Activated CD8-positive, alpha-beta memory T cell treated with anti-CD3 and anti-CD28 coated beads for 24 hours (primary cell): ENCODE results near the gene OXER1.

Source experiments
- DNase-seq: peaks from one replicate; pipeline ENCODE4 v3.0.0-alpha.2; 2020

OXER1 gene

GRCh38 chr2:42768706-42769256, 4.8 kb upstream of the OXER1 start:
- DNase-seq = no peak

- DNase-seq = no peak
Observed at GRCh38 chr2:42767899-42768705, 4.2 kb upstream of the OXER1 start.

GRCh38 chr2:42767080-42767898, 3.4 kb upstream of the OXER1 start:
- DNase-seq = no peak

- DNase-seq = no peak
Observed at GRCh38 chr2:42765686-42766085, 1.8 kb upstream of the OXER1 start.

- DNase-seq = no peak
Observed at GRCh38 chr2:42764901-42765300, 966 bp upstream of the OXER1 start.

- no peak for DNase-seq
Observed at GRCh38 chr2:42762823-42763804, 821 bp downstream of the OXER1 start.

- no peak for DNase-seq
Observed at GRCh38 chr2:42762155-42762554, 1.8 kb downstream of the OXER1 start.

- no peak for DNase-seq
Observed at GRCh38 chr2:42761554-42761953, 2.4 kb downstream of the OXER1 start.

DNA sequence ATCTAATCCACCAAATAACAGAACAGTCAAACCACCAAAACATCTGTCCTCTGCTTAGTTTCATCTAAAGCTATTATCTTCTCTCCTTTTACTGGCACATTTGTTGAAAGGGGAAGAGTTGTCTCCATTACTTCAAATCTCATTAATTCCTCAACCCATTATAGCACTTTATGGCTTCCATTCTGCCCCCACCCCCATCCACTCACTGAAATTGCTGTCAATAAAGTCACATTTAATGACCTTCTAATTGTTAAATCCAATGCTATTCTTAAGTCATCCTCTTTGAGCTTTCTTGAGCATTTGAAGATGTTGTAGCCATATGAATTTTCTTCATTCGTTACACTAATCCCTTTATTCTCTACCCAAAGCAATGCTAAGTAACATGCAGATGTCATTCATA, 5.2 kb downstream of the OXER1 start:
- DNase-seq = no peak

GRCh38 chr2:42757981-42758740, 5.8 kb downstream of the OXER1 start:
- peak; percentile 9 for DNase-seq

- DNase-seq = peak; percentile 38
Observed at GRCh38 chr2:42756966-42757513, 6.9 kb downstream of the OXER1 start.

DNA sequence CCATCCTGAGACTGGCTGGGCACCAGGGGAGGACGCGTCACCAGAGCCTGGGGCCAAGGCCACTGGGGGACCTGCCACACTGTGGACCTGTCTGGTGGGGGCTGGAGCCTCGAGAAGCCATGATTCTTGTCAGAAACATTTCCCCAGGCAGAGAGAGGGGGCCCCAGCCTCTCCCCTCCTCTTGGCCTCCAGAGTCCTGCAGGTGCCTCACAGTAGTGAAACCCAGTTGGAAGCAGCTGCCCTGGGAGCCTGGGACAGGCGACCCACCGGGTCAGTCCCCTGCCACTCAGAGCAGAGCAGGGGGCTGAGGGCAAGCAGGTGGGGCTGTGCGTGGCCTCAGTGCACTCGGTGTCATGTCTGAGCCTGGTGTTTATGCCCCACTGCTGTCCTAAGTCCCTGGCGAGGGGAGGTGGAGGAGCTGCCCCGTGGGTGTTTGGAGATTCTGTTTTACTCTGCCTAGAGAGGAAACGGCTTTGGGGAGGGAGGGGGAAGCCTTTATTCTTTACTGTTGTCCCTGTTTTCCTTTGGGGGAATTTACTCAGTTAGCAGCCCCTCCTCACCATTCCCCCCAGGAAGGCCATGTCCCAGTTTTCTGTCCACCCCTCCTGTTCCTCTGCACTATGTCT, 7.7 kb downstream of the OXER1 start:
- DNase-seq = peak; percentile 42

GRCh38 chr2:42755191-42755880, 8.6 kb downstream of the OXER1 start:
- peak; percentile 50 for DNase-seq

DNA sequence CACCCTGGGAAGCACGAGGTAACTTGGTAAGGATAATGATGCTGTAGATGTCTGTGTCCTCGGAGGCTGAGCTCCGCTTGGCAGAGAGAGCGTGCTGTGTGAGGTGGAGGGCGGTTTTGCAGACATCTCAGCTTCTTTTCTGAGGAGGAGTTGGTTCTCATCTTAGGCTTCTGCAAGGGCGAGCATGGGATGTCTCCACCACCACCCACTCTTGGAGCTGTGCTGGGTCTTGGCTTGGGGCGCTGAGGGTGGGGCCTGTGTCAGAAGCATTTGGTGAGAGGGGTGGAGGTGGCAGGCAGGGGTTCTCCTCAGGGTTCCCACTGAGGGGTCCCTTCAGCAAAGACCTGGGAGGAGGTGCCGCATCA, 9.2 kb downstream of the OXER1 start:
- DNase-seq = peak; percentile 40

- peak; percentile 50 for DNase-seq
Observed at GRCh38 chr2:42754021-42754775, 9.7 kb downstream of the OXER1 start.

DNA sequence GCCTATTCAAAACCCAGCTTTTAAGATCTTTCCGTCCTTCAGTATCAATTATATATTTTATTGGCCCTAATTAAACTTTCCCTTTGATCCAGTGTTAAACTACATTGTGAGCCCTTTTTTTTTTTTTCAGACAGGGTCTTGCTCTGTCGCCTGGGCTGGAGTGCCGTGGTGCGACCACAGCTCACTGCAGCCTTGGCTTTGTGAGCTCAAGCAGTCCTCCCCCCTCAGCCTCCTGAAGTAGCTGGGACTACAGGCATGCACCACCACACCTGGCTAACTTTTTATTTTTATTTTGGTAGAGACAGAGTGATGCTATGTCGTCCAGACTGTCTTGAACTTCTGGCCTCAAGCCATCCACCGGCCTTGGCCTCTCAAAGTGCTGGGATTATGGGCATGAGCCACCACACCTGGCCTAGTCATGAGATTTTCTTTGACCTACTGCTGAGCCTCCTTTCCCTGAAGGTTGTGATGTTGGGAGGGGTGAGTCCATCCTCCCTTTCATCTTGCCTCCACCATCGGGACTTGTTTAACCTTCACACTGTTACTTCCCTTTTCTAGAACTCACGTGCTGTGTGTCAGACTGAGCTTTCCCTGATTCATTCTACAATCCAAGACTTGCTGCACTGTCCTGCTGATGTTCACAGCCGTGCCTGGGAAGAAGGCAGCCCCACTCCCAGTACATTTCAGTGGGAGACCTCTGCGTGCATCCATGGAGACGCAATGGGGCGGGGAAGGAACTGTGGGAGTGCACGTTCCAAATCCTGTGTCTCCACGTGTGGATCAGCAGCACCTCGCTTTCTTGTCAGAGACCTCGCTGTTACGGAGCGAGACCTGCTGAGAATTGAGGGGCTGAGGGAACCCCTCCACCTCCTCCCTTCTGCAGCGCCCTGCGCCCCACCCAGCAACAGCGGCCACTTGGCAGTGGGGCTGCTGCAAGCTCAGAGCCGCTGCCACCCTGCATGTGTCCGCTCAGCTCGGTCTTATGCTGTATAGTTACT, 10.8 kb downstream of the OXER1 start:
- DNase-seq = peak; percentile 19

GRCh38 chr2:42752314-42752713, 11.6 kb downstream of the OXER1 start:
- DNase-seq = peak; percentile 9

GRCh38 chr2:42748840-42749239, 15.1 kb downstream of the OXER1 start:
- DNase-seq = peak; percentile 26
